HepG2 (cell line): ENCODE data around the gene OGFR. TPM values are rescaled to one million over a fixed set of nuclear protein-coding genes. Genes with fewer than 3 reads are reported as not detected.

Experiments used
- CHD4 ChIP-seq: fragments of 200-600 bp; sonication (generic); IDR thresholded peaks from 2 replicates; pipeline ENCODE4 v1.7.0; 2017; ENCODE audit warnings: mild to moderate bottlenecking, low read length, borderline replicate concordance
- EED ChIP-seq: sonication (generic); formaldehyde crosslinking; IDR thresholded peaks from 2 replicates; pipeline ENCODE4 v1.5.0; 2020; ENCODE audit warnings: mild to moderate bottlenecking, missing genetic modification reagents
- ETV6 ChIP-seq: sonication (generic); formaldehyde crosslinking; conservative IDR thresholded peaks from 2 replicates; pipeline ENCODE4 v1.4.0; 2020; ENCODE audit warnings: missing genetic modification reagents
- FOSL2 ChIP-seq: sonication (generic); formaldehyde crosslinking; IDR thresholded peaks from 2 replicates; pipeline ENCODE4 v1.4.0; 2020; ENCODE audit warnings: missing genetic modification reagents
- FOXO4 ChIP-seq: sonication (generic); formaldehyde crosslinking; conservative IDR thresholded peaks from 2 replicates; pipeline ENCODE4 v1.8.1; 2023; ENCODE audit warnings: missing genetic modification reagents
- HNF4G ChIP-seq, 2 experiments: sonication (generic) in 1 of 2; formaldehyde crosslinking in 1 of 2; IDR thresholded peaks; 2 replicates each; pipeline versions ENCODE4 v1.4.0 to v1.6.1; 2011 to 2020; ENCODE audit warnings: borderline replicate concordance in 2 of 2, low read depth in 2 of 2, mild to moderate bottlenecking in 2 of 2, low read length in 1 of 2, missing genetic modification reagents in 1 of 2, moderate library complexity in 1 of 2
- MED1 ChIP-seq: sonication (generic); formaldehyde crosslinking; IDR thresholded peaks from 2 replicates; pipeline ENCODE4 v1.4.0; 2020; ENCODE audit warnings: missing genetic modification reagents
- MEIS1 ChIP-seq: sonication (generic); formaldehyde crosslinking; IDR thresholded peaks from 2 replicates; pipeline ENCODE4 v1.9.0; 2021; ENCODE audit warnings: mild to moderate bottlenecking, missing genetic modification reagents, moderate library complexity, borderline replicate concordance
- PPARG ChIP-seq: conservative IDR thresholded peaks from 2 replicates; pipeline ENCODE4 v1.6.1; 2016; ENCODE audit warnings: missing biosample characterization, missing genetic modification reagents
- RBM39 ChIP-seq: fragments of 200-400 bp; formaldehyde crosslinking; IDR thresholded peaks from one replicate; pipeline ENCODE4 v1.6.1; 2018; ENCODE audit warnings: antibody characterized with exemption, mild to moderate bottlenecking, low read depth, low read length; ENCODE audit not compliant: poor library complexity, severe bottlenecking
- RFX3 ChIP-seq: IDR thresholded peaks from 2 replicates; pipeline ENCODE4 v1.6.1; 2016; ENCODE audit warnings: missing biosample characterization, missing genetic modification reagents
- RNF219 ChIP-seq: sonication (generic); formaldehyde crosslinking; IDR thresholded peaks from 2 replicates; pipeline ENCODE4 v1.5.0; 2020; ENCODE audit warnings: mild to moderate bottlenecking, missing genetic modification reagents
- SAP130 ChIP-seq: IDR thresholded peaks from 2 replicates; pipeline ENCODE4 v1.6.1; 2016; ENCODE audit warnings: low read depth
- SMYD3 ChIP-seq: sonication (generic); formaldehyde crosslinking; IDR thresholded peaks from 2 replicates; pipeline ENCODE4 v1.8.1; 2023; ENCODE audit warnings: mild to moderate bottlenecking, missing genetic modification reagents
- TBX3 ChIP-seq: fragments of 450-650 bp; IDR thresholded peaks from 2 replicates; pipeline ENCODE4 v1.6.1; 2017; ENCODE audit warnings: antibody characterized with exemption, mild to moderate bottlenecking, inconsistent platforms, borderline replicate concordance
- UBTF ChIP-seq: sonication (generic); formaldehyde crosslinking; IDR thresholded peaks from 2 replicates; pipeline ENCODE4 v1.4.0; 2020; ENCODE audit warnings: mild to moderate bottlenecking, missing genetic modification reagents
- YEATS4 ChIP-seq: sonication (generic); formaldehyde crosslinking; IDR thresholded peaks from 2 replicates; pipeline ENCODE4 v1.4.0; 2020; ENCODE audit warnings: missing genetic modification reagents, borderline replicate concordance
- ZNF317 ChIP-seq: sonication (generic); formaldehyde crosslinking; IDR thresholded peaks from 2 replicates; pipeline ENCODE4 v1.5.0; 2020; ENCODE audit warnings: mild to moderate bottlenecking, missing genetic modification reagents
- polyA plus RNA-seq, 8 experiments: library from polyadenylated mRNA; depleted of rRNA in 3 of 8; stranded (reverse) in 7 of 8; unstranded in 1 of 8; fragments of >200 nt; fragmentation: Illumina TruSeq in 4 of 8; extraction: Trizol in 4 of 8; gene quantifications; 2 replicates each; pipeline versions ENCODE4 v1.2.1 to v1.2.3, GENCODE V29; 2011 to 2016; ENCODE audit warnings: low read depth in 4 of 8, missing spikeins in 1 of 8, mixed read lengths in 1 of 8; ENCODE audit not compliant: insufficient read depth in 1 of 8
- total RNA-seq, 5 experiments: library from RNA; depleted of rRNA; stranded (reverse); fragments of >200 nt; fragmentation: Illumina TruSeq; extraction: Trizol; gene quantifications; 2 replicates each; pipeline ENCODE4 v1.2.3, GENCODE V29; 2016; ENCODE audit warnings: low read depth in 1 of 5
- TF ChIP-seq, protein P1 (sequence below): IDR thresholded peaks from 2 replicates; pipeline ENCODE4 v1.6.1; 2016; ENCODE audit warnings: low read depth, borderline replicate concordance
- TF ChIP-seq, protein P2 (sequence below): sonication (generic); formaldehyde crosslinking; IDR thresholded peaks from 2 replicates; pipeline ENCODE4 v1.8.0; 2022; ENCODE audit warnings: mild to moderate bottlenecking, missing genetic modification reagents, moderate library complexity

Gene OGFR
- total and polyA plus RNA-seq, 2 of the 13 experiments (the other 11 are each of a cell fraction or from before 2014, with no cell fraction given) = 47.7 to 81.8 TPM

DNA sequence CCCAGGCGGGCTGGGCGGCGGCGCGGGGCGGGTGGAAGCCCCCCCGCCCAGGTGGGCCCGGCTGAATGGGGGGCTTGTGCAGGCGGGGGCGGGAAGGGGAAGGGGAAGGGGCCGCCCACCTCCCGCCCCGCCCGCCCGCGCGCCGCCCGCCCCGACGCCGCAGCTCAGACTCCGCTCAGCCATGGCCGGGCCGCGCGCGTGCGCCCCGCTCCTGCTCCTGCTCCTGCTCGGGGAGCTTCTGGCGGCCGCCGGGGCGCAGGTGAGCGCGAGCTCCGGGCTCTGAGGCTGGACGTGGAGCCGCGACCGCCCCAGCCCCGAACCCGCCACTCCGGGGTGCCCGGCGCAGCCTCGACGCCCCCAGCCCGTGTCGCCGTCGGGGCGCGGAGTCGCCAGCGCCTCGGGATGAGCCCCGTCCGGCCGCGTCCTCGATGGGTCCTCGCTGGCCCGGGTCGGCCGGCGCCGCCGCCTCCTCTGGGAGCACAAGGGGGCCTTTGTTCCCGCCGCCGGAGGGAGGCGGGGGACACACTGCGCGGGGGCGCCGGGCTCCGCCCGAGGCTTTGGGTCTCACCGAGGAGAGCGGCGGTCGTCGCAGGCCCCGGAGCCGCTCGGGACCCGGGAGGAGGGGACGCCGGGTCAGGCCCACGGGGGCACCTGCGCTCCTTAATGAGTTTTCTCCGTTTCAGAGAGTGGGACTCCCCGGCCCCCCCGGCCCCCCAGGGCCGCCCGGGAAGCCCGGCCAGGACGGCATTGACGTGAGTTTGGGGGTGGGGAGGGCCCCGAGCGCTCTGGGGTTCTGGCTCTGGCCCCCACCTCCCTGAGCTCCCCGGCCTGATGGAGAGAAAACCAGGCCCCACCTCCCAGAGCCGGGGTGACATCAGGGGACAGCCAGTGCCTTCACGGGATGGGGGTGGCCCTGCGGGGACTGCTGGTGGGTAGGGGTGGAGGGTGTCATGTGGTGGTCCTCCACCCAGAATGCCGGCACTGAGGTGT lies 12.5 kb downstream of the OGFR start, which contains the start of gene COL9A3 (continued):
- TF ChIP-seq MED1 (CRISPR knock-in tag) (0 out of 2 replicates have a peak, but pooled peaks have one; percentile 9), FOXO4 (CRISPR knock-in tag) (no peak), ZNF317 (CRISPR knock-in tag) (no peak), RBM39 (no peak), MEIS1 (CRISPR knock-in tag) (0 out of 2 replicates have a peak, but pooled peaks have one; percentile 46), RFX3 (CRISPR knock-in tag) (no peak), RNF219 (CRISPR knock-in tag) (no peak), YEATS4 (peak; percentile 69; the same call in 1 of the 2 replicates), SAP130 (CRISPR knock-in tag) (peak; percentile 43), ETV6 (CRISPR knock-in tag) (0 out of 2 replicates have a peak, but pooled peaks have one; percentile 23), CHD4 (no peak), UBTF (CRISPR knock-in tag) (peak; percentile 57; the same call in 1 of the 2 replicates), FOSL2 (CRISPR knock-in tag) (0 out of 2 replicates have a peak, but pooled peaks have one; percentile 5), EED (CRISPR knock-in tag) (peak; percentile 62; the same call in 1 of the 2 replicates), HNF4G (IDR thresholded peaks at IDR 0.05; ENCODE audit: borderline replicate concordance, low read depth, low read length) (peak; percentile 30), HNF4G (CRISPR knock-in tag; IDR thresholded peaks at IDR 0.05; ENCODE audit: borderline replicate concordance, low read depth) (no peak), SMYD3 (CRISPR knock-in tag) (no peak), TBX3 (no peak), PPARG (CRISPR knock-in tag) (no peak)
- TF ChIP-seq, protein P1, sequence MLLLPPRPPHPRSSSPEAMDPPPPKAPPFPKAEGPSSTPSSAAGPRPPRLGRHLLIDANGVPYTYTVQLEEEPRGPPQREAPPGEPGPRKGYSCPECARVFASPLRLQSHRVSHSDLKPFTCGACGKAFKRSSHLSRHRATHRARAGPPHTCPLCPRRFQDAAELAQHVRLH (CRISPR knock-in tag) = no peak
- TF ChIP-seq, protein P2, sequence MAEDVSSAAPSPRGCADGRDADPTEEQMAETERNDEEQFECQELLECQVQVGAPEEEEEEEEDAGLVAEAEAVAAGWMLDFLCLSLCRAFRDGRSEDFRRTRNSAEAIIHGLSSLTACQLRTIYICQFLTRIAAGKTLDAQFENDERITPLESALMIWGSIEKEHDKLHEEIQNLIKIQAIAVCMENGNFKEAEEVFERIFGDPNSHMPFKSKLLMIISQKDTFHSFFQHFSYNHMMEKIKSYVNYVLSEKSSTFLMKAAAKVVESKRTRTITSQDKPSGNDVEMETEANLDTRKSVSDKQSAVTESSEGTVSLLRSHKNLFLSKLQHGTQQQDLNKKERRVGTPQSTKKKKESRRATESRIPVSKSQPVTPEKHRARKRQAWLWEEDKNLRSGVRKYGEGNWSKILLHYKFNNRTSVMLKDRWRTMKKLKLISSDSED (CRISPR knock-in tag) = no peak
